Measurements from ENCODE around the gene NELFB. TPM values are rescaled to one million over a fixed set of nuclear protein-coding genes. Genes with fewer than 3 reads are reported as not detected.
A peak's percentile ranks its signal among the peaks of the same experiment; 100 is the strongest.

The NELFB gene
- total RNA-seq, 4 donors from 2014 or later = 45.0 to 54.2 (median 50.9) TPM

DNA sequence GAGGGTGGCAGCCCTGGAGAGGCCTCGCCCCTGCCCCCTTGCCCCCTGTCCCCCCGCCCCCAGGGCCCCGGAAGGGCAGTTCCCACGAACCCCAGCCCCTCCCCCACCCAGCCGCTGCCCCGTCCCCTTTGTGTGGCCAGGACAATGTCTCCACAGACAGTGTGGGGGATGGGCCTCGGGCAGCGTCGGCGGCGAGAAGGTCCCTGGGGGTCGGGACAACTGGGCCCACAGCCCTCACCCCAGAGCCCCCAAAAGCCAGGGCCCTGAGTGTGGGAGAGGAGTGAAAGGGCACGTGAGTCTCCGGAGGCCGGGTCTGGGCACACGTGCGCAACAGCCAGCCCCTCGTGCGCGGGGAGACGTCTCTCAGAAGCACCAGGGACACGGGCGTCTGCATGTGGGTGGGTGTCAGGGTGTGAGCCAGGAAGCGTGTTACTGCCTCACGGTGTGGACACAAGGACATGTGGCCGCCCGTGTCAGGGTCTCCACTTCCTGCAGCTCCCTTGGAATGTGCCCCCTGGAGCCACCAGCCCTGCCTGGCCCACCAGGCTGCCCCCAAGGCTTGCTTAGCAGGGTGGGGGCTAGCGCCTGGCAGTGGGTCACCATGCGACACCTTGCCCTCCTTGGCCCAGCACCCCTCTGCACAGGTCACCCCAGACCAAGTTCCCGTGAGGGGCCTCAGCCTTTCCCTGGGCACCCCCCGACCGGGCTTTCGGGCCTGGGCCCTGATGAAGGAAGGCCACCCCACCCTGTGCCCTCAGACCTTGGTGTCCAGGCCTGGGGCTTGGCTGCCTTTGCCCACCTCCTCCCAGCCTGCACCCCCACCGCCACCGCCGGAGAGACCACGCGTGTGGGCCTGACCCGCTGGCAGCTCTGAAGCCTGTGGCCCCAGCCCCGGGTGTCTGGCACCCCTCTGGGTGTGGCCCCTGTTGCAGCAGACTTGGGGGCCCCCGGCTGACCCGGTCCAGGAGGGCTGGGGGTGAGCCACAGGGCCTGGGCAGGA, 59.7 kb downstream of the NELFB start:
- peak; percentile 63 to 79 for DNase-seq (ENCODE audit: low spot score in 2 of 2)
- H3K27ac ChIP-seq = peak overlapping the region; percentile 35
- no peaks in the 10 kb centered on the region for H3K9me3 ChIP-seq
- WGBS = 25% methylated on average over 9 of the region's 42 CpGs
- peaks cover 27% of the 10 kb centered on the region for H3K27me3 ChIP-seq
- H3K4me1 ChIP-seq = peaks cover 74% of the 10 kb centered on the region
- TF ChIP-seq POLR2AphosphoS5 (IDR thresholded peaks at IDR 0.05) = no peak
- TF ChIP-seq EP300 (IDR thresholded peaks at IDR 0.05) = no peak
- no peak for TF ChIP-seq POLR2A (IDR thresholded peaks at IDR 0.05)
- TF ChIP-seq CTCF (IDR thresholded peaks at IDR 0.05) = no peak
- no peaks in the 10 kb centered on the region for H3K36me3 ChIP-seq
- H3K4me3 ChIP-seq = no peak overlapping the region

DNA sequence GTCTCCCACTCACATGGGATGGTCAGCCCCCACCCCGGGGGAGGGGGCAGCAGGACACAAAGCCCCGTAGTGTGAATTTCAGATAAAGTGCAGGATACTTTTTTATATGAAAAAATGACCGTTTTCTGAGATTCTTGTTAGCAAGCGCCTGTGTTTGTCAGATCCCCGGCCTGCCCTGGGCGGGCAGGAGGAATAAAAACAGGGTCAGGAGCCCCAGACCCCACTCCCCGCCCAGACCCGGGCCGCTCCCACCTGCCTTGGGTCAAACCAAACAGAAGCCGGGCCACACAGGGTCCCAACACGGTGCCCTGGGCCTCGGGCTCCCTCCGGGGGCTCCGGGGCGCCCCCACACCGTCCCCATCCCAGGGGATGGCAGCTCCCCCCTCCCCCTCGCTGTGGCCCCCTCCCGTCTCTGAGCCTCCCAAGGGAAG, 60.5 kb downstream of the NELFB start:
- H3K9me3 ChIP-seq = no peaks in the 10 kb centered on the region
- WGBS = 24% methylated on average over 10 of the region's 18 CpGs
- peaks cover 69% of the 10 kb centered on the region for H3K4me1 ChIP-seq
- peak in 1 of 2 donors; percentile 63 for DNase-seq (ENCODE audit: low spot score in 2 of 2)
- no peaks in the 10 kb centered on the region for H3K36me3 ChIP-seq
- TF ChIP-seq POLR2AphosphoS5 (IDR thresholded peaks at IDR 0.05) = no peak
- no peak for TF ChIP-seq EP300 (IDR thresholded peaks at IDR 0.05)
- no peak for TF ChIP-seq CTCF (IDR thresholded peaks at IDR 0.05)
- no peak for TF ChIP-seq POLR2A (IDR thresholded peaks at IDR 0.05)
- peaks cover 32% of the 10 kb centered on the region for H3K27me3 ChIP-seq
- peak overlapping the region; percentile 46 for H3K4me3 ChIP-seq
- peak overlapping the region; percentile 8 for H3K27ac ChIP-seq

DNA sequence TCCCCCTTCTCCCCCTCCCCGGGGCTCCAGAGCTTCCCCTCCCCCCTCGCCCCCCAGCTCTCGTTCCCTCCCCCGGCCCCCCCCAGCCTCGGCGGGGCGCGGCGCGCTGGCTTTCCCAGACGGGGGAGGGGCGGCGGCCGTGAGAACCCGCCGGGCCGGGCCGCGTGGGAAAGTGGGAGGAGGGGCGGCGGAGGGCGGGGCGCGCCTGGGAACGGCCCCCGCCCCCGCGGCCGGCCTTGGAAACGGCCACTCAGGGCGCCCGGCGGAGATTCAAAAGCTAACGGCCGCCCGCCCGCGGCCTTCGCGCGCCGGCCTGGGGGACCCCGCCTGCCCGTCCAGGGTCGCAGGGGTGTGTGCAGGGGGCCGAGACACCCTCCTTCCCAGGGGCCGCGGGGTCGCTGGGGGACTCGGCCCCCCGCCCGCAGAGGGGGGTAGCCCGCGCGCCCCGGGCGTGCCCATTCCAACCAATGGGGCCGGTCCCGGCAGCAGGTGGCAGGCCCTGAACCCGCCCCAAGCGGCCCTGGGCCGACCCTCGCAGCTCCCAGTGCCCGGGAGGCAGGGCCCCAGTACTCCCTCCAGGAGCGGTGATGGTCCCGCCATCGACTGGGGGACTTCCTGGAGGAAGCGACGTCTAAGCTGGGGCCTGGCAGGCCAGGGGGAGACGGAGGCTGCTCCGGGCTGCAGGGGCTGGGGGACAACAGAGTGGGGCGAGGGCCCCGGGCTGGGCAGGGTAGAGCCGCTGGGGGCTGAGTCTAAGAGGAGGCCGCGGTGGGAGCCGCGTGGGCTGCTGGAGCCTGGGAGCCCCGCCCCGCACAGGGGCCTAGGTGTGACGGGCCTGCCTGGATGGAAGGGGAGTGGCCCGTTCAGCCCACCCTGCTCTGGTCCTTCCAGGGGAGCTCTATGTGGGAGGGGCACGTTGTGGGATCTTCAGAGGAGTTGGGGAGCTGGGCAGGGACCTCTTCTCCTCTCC, 61.2 kb downstream of the NELFB start:
- Histone ChIP-seq H3K4me1 (peaks cover 69% of the 10 kb centered on the region), H3K27ac (peak overlapping the region; percentile 8), H3K27me3 (peaks cover 32% of the 10 kb centered on the region), H3K36me3 (no peaks in the 10 kb centered on the region), H3K9me3 (no peaks in the 10 kb centered on the region), H3K4me3 (peak overlapping the region; percentile 46)
- DNase-seq (ENCODE audit: low spot score in 2 of 2) = peak; percentile 55 to 65
- TF ChIP-seq POLR2AphosphoS5 (IDR thresholded peaks at IDR 0.05) = no peak
- TF ChIP-seq CTCF (IDR thresholded peaks at IDR 0.05) = no peak
- TF ChIP-seq POLR2A (IDR thresholded peaks at IDR 0.05) = no peak
- WGBS = 0% methylated on average over 7 of the region's 83 CpGs

DNA sequence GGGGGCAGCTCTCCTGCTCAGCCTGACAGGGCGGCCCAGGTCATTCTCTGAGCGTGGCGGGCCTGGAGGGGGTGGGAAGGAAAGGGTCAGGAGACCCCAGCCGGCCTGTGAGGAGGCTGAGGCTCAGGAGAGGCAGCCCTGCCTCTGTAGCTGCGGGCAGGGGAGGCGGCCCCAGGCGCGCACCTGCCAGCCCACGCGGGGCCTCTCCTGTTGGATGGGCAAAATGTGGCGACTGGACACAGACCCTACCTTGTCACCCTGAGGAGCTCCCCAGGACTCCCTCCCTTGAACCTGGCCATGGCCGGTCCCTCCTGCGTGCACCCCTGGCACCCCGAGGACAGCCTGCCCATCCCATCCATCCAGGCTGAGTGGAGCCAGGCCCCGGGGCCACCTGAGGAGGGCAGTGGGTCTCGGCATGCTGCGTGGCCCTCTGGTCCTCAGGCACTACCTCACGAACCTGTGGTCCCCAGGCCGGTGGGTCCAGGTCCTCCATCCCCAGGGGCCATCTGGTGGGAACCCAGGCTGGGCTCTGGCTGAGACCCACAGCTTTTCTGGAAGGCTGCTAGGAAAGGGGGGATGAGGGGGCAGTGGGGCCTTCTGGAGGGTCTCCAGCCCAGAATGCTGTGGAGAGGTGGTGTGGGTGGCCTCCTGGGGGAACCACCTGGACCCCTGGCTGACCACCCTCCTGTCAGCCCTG, 62.0 kb downstream of the NELFB start:
- Histone ChIP-seq H3K36me3 (no peaks in the 10 kb centered on the region), H3K9me3 (no peaks in the 10 kb centered on the region), H3K4me1 (peaks cover 62% of the 10 kb centered on the region), H3K27me3 (peaks cover 32% of the 10 kb centered on the region), H3K4me3 (no peak overlapping the region), H3K27ac (no peak overlapping the region)
- TF ChIP-seq EP300 (IDR thresholded peaks at IDR 0.05) = no peak
- no peak for TF ChIP-seq POLR2AphosphoS5 (IDR thresholded peaks at IDR 0.05)
- no peak for TF ChIP-seq CTCF (IDR thresholded peaks at IDR 0.05)
- no peak for TF ChIP-seq POLR2A (IDR thresholded peaks at IDR 0.05)
- 75% methylated on average over 4 of the region's 19 CpGs for WGBS
- DNase-seq (ENCODE audit: low spot score in 2 of 2) = peak in 1 of 2 donors; percentile 61

Measured in suprapubic skin (tissue), 4 donors.